H9 (cell line): ENCODE results near the gene SH3TC1. TPM values are rescaled to one million over a fixed set of nuclear protein-coding genes. Genes with fewer than 3 reads are reported as not detected.

ENCODE experiments used
- DNase-seq: peaks from one replicate; pipeline ENCODE4 v3.0.0-alpha.2; 2017
- H2AFZ ChIP-seq: one replicate; pipeline ENCODE4 v1.6.1; 2013; ENCODE audit warnings: mild to moderate bottlenecking, low read length, control low read depth, moderate library complexity
- H2AK5ac ChIP-seq: 2 replicates; pipeline ENCODE4 v1.6.1; 2013; ENCODE audit warnings: low read length, control low read depth, mixed read lengths; ENCODE audit not compliant: insufficient read length
- H2BK120ac ChIP-seq: one replicate; pipeline ENCODE4 v1.6.1; 2013; ENCODE audit warnings: low read depth, mild to moderate bottlenecking, low read length, control low read depth, inconsistent platforms; ENCODE audit not compliant: poor library complexity, severe bottlenecking
- H2BK12ac ChIP-seq: 2 replicates; pipeline ENCODE4 v1.6.1; 2013; ENCODE audit warnings: low read length, control low read depth, mixed read lengths, low read depth; ENCODE audit not compliant: insufficient read length
- H2BK15ac ChIP-seq: 2 replicates; pipeline ENCODE4 v1.6.1; 2013; ENCODE audit warnings: low read depth, low read length, control low read depth
- H2BK20ac ChIP-seq: one replicate; pipeline ENCODE4 v1.6.1; 2013; ENCODE audit warnings: low read depth, mild to moderate bottlenecking, low read length, control low read depth, inconsistent platforms; ENCODE audit not compliant: poor library complexity, severe bottlenecking
- H2BK5ac ChIP-seq: 2 replicates; pipeline ENCODE4 v1.6.1; 2013; ENCODE audit warnings: low read length, control low read depth, mixed read lengths; ENCODE audit not compliant: insufficient read length
- H3K14ac ChIP-seq: 2 replicates; pipeline ENCODE4 v1.6.1; 2013; ENCODE audit warnings: low read length, control low read depth; ENCODE audit not compliant: insufficient read depth
- H3K18ac ChIP-seq: 2 replicates; pipeline ENCODE4 v1.6.1; 2013; ENCODE audit warnings: low read depth, mild to moderate bottlenecking, mixed read lengths, low read length, control low read depth; ENCODE audit not compliant: insufficient read length
- H3K23ac ChIP-seq: 2 replicates; pipeline ENCODE4 v1.6.1; 2013; ENCODE audit warnings: low read length, control low read depth, mixed read lengths, low read depth; ENCODE audit not compliant: insufficient read length
- H3K23me2 ChIP-seq: 2 replicates; pipeline ENCODE4 v1.6.1; 2013; ENCODE audit warnings: low read depth, mild to moderate bottlenecking, mixed read lengths, low read length, control low read depth; ENCODE audit not compliant: insufficient read length, poor library complexity, severe bottlenecking
- H3K27ac ChIP-seq: 2 replicates; pipeline ENCODE4 v1.5.1; 2013; ENCODE audit warnings: low read length, control low read depth, mixed read lengths, low read depth; ENCODE audit not compliant: insufficient read length
- H3K27me3 ChIP-seq: 2 replicates; pipeline ENCODE4 v1.6.1; 2013; ENCODE audit warnings: low read length, control low read depth, inconsistent platforms; ENCODE audit not compliant: insufficient read depth
- H3K4ac ChIP-seq: 2 replicates; pipeline ENCODE4 v1.6.1; 2013; ENCODE audit warnings: low read depth, mild to moderate bottlenecking, control low read depth, inconsistent platforms, low read length, moderate library complexity
- H3K4me1 ChIP-seq: 2 replicates; pipeline ENCODE4 v1.6.1; 2013; ENCODE audit warnings: low read length, control low read depth, inconsistent platforms; ENCODE audit not compliant: insufficient read depth
- H3K4me2 ChIP-seq: 2 replicates; pipeline ENCODE4 v1.6.1; 2013; ENCODE audit warnings: low read length, control low read depth, mixed read lengths; ENCODE audit not compliant: insufficient read length, insufficient read depth
- H3K56ac ChIP-seq: 2 replicates; pipeline ENCODE4 v1.6.1; 2013; ENCODE audit warnings: low read depth, mild to moderate bottlenecking, mixed read lengths, low read length, control low read depth; ENCODE audit not compliant: insufficient read length
- H3K79me1 ChIP-seq: 2 replicates; pipeline ENCODE4 v1.6.1; 2013; ENCODE audit warnings: low read depth, mild to moderate bottlenecking, moderate library complexity, low read length, control low read depth, inconsistent platforms; ENCODE audit not compliant: insufficient read depth, poor library complexity, severe bottlenecking
- H3K79me2 ChIP-seq: 2 replicates; pipeline ENCODE4 v1.6.1; 2013; ENCODE audit warnings: low read length, control low read depth, inconsistent platforms; ENCODE audit not compliant: insufficient read depth
- H3K9ac ChIP-seq: 2 replicates; pipeline ENCODE4 v1.6.1; 2013; ENCODE audit warnings: low read length, control low read depth, mixed read lengths; ENCODE audit not compliant: insufficient read length; ENCODE audit errors: extremely low read depth
- H3K9me3 ChIP-seq: one replicate; pipeline ENCODE4 v1.6.1; 2013; ENCODE audit warnings: low read depth, low read length, inconsistent platforms; ENCODE audit not compliant: control insufficient read depth
- H3T11ph ChIP-seq: one replicate; pipeline ENCODE4 v1.6.1; 2013; ENCODE audit warnings: mild to moderate bottlenecking, low read length, control low read depth, inconsistent platforms
- H4K20me1 ChIP-seq: one replicate; pipeline ENCODE4 v1.6.1; 2013; ENCODE audit not compliant: control insufficient read depth, insufficient read length, insufficient read depth
- H4K5ac ChIP-seq: 2 replicates; pipeline ENCODE4 v1.6.1; 2013; ENCODE audit warnings: low read depth, mild to moderate bottlenecking, mixed read lengths, low read length, control low read depth; ENCODE audit not compliant: insufficient read length
- H4K8ac ChIP-seq: replicated peaks from 2 replicates; pipeline ENCODE4 v1.6.1; 2013; ENCODE audit warnings: low read length, control low read depth, mixed read lengths, low read depth; ENCODE audit not compliant: insufficient read length
- H4K91ac ChIP-seq: 2 replicates; pipeline ENCODE4 v1.6.1; 2013; ENCODE audit warnings: low read depth, mild to moderate bottlenecking, moderate library complexity, mixed read lengths, low read length, control low read depth; ENCODE audit not compliant: insufficient read length
- H3K27ac Mint-ChIP-seq, 3 experiments: 2 replicates in 2 of 3; 3 replicates in 1 of 3; pipeline ENCODE4 v1.8.0; 2020 to 2021; ENCODE audit warnings: mixed read lengths in 3 of 3, mild to moderate bottlenecking in 1 of 3, moderate library complexity in 1 of 3
- H3K27me3 Mint-ChIP-seq: 2 replicates; pipeline ENCODE4 v1.8.0; 2021; ENCODE audit warnings: low read depth, mild to moderate bottlenecking, moderate library complexity, mixed read lengths
- H3K36me3 Mint-ChIP-seq, 3 experiments: 2 replicates in 2 of 3; 3 replicates in 1 of 3; pipeline ENCODE4 v1.8.0; 2020 to 2021; ENCODE audit warnings: low read depth in 3 of 3, mixed read lengths in 3 of 3; ENCODE audit not compliant: insufficient read depth in 1 of 3
- H3K4me1 Mint-ChIP-seq, 2 experiments: 2 replicates each; pipeline ENCODE4 v1.8.0; 2020; ENCODE audit warnings: mixed read lengths in 2 of 2
- H3K4me3 Mint-ChIP-seq, 2 experiments: 2 replicates in 1 of 2; 3 replicates in 1 of 2; pipeline ENCODE4 v1.8.0; 2020 to 2021; ENCODE audit warnings: mild to moderate bottlenecking in 2 of 2, mixed read lengths in 2 of 2, moderate library complexity in 1 of 2
- H3K9me3 Mint-ChIP-seq, 2 experiments: 2 replicates in 1 of 2; 3 replicates in 1 of 2; pipeline ENCODE4 v1.8.0; 2020; ENCODE audit warnings: mild to moderate bottlenecking in 2 of 2, mixed read lengths in 2 of 2, moderate library complexity in 1 of 2
- whole genome bisulfite sequencing: extraction: QIAGEN DNeasy Blood & Tissue Kit; methylation state at CpG from one replicate; pipeline ENCODE4 v1.1.7; 2013; ENCODE audit warnings: missing lambda C conversion rate, low lambda C conversion rate, mixed read lengths; ENCODE audit not compliant: insufficient read length; ENCODE audit errors: extremely low coverage; 5-methylcytosine and 5-hydroxymethylcytosine counted together
- total RNA-seq: library from RNA; stranded (reverse); gene quantifications from 2 replicates; pipeline ENCODE4 v1.2.1, GENCODE V29; 2021
- TF ChIP-seq, protein P1 (sequence below): fragments of 200-600 bp; sonication (generic); conservative IDR thresholded peaks from 3 replicates; pipeline ENCODE4 v1.8.0; 2021; ENCODE audit warnings: antibody characterized with exemption, mild to moderate bottlenecking

The SH3TC1 gene
- total RNA-seq, 1 experiment from 2014 or later, result 0.74 TPM

DNA sequence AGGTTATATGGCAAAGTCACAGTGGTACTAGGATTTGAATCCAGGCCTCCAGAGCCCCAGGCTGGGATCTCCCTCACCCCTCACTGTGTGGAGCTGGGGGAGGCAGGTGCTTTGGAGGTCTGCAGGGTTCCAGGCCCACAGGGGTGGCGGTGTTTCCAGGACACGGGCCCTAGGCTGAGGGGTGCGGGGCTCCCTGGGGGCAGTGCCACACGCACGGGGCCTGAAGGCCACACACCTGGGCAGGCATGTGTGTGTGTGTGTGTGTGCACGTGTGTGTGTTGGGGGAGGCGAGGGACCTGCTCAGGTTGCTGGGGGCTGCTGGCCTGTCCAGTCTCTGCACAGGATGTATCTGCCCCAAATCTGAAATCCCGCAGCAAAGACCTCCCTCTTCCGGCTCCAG is 18.8 kb downstream of the SH3TC1 start:
- Histone ChIP-seq H3K14ac (no peak overlapping the region), H3T11ph (no peak overlapping the region), H4K20me1 (no peaks in the 10 kb centered on the region), H3K56ac (no peak overlapping the region), H2BK120ac (no peak overlapping the region), H4K91ac (no peak overlapping the region), H3K27me3 (no peaks in the 10 kb centered on the region), H3K27ac (no peak overlapping the region), H3K18ac (no peak overlapping the region), H2BK12ac (no peak overlapping the region), H3K4me1 (no peaks in the 10 kb centered on the region), H2BK20ac (no peak overlapping the region), H2BK15ac (no peak overlapping the region), H2AFZ (no peak overlapping the region), H3K79me1 (no peaks in the 10 kb centered on the region), H3K4ac (no peak overlapping the region), H3K4me2 (no peak overlapping the region), H3K79me2 (no peaks in the 10 kb centered on the region), H3K23ac (no peak overlapping the region), H4K5ac (no peak overlapping the region), H3K9ac (no peak overlapping the region), H2AK5ac (no peak overlapping the region), H2BK5ac (no peak overlapping the region), H3K23me2 (no peaks in the 10 kb centered on the region), H3K9me3 (no peaks in the 10 kb centered on the region), H4K8ac (no peak overlapping the region)
- Mint-ChIP-seq H3K36me3 (no peaks in the 10 kb centered on the region), H3K27me3 (no peaks in the 10 kb centered on the region; the same call in 1 of the 2 replicates), H3K4me1 (peaks cover 4 to 7% of the 10 kb centered on the region in 2 experiments), H3K9me3 (no peaks in the 10 kb centered on the region), H3K4me3 (no peak overlapping the region), H3K27ac (no peak overlapping the region)
- no CpG with 5 or more reads among the region's 9 CpGs for WGBS
- no peak for DNase-seq
- TF ChIP-seq, protein P1, sequence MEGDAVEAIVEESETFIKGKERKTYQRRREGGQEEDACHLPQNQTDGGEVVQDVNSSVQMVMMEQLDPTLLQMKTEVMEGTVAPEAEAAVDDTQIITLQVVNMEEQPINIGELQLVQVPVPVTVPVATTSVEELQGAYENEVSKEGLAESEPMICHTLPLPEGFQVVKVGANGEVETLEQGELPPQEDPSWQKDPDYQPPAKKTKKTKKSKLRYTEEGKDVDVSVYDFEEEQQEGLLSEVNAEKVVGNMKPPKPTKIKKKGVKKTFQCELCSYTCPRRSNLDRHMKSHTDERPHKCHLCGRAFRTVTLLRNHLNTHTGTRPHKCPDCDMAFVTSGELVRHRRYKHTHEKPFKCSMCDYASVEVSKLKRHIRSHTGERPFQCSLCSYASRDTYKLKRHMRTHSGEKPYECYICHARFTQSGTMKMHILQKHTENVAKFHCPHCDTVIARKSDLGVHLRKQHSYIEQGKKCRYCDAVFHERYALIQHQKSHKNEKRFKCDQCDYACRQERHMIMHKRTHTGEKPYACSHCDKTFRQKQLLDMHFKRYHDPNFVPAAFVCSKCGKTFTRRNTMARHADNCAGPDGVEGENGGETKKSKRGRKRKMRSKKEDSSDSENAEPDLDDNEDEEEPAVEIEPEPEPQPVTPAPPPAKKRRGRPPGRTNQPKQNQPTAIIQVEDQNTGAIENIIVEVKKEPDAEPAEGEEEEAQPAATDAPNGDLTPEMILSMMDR, result no peak
